GM18861 (cell line): ENCODE results near the gene CEMP1.
"Not testable (repeated sequence)": the region's sequence is repeated elsewhere in the genome, so short reads cannot be mapped to it uniquely, and the experiment has no call there.

Source experiments
- ATAC-seq: cut with Tn5 transposase; IDR thresholded peaks from one replicate; pipeline ENCODE4 v1.9.1; 2021; ENCODE audit not compliant: unreplicated experiment

Gene CEMP1

DNA sequence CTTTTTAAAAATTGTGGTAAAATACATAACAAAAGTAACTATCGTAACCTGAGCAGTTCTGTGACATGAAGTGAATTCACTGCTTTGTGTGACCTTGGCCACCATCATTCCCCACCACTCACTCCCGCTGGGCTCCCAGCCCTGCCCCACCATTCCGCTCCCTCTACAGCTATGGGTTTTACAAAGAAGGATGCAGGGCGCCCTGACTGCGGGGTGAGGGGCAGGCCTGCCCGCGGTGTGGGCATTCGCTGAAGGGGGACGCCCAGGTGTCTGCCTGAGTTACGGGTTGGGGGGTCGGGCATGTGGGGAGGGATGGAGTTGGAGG, at the start of gene CEMP1:
Gene CEMP1 (minus strand): TSS at position 38 of the 325 bp plus-strand sequence. CDS start 335 bp downstream, outside the sequence.
- no peak for ATAC-seq

- ATAC-seq: not testable (repeated sequence)
Observed at GRCh38 chr16:2580818-2581217, 49.6 kb upstream of the CEMP1 start.

DNA sequence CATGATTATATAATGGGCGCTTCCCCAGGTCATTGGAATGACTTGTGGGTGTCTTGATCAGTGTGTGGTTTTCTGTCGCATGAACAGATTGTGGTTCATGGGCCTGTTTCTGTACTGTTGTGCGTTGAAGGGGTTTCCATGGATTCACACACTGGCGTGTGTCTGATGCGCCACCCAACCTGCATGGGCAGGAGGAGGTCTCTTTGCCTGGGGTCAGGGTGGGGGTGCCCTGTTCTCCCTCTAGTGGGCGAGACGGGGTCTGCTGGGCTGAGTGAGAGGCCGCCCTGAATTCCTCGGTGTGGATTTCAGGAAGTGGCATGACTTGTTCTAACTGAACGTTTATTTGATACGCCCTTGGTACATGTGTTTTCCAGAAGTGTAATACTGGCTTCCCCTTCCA, 48.9 kb upstream of the CEMP1 start:
- ATAC-seq: not testable (repeated sequence)

GRCh38 chr16:2578905-2579304, 47.7 kb upstream of the CEMP1 start:
- ATAC-seq: not testable (repeated sequence)

DNA sequence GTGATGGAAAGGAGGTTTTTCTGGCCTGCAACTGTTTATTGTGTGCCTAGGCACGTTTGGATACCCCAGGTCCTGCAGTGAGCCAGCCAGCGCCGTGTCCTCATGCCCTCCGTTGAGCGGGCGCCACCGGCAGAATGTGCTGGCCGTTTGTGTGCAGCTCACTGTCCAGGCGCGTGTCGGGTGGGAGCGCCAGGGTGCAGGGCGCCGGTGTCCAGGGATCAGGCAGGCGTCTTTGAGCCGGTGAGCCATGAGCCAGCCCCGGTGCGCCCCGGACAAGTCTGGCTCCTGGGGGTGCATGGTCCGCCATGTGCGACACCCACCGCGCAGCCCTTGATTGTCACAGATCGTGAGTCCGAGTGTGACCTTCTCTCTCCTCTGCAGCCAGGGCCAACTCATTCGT, 45.8 kb upstream of the CEMP1 start:
- ATAC-seq: not testable (repeated sequence)

GRCh38 chr16:2575839-2576238, 44.6 kb upstream of the CEMP1 start:
- not testable (repeated sequence) for ATAC-seq

DNA sequence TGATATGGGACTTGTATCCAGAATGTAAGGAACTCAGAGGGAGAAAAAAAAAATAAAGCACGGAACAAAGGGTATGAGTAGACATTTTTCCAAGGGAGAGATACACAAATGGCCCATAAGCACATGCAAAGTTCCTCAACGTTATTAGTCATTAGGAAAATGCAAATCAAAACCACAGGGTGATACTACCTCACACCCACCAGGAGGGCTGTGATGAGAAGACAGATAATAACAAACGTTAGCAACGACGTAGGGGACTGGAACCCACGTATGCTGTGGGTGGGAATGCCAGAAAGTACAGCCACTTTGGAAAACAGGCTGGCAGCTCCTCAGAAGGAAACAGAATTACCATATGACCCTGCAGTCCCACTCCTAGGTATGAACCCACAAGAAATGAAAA, 41.5 kb upstream of the CEMP1 start:
- ATAC-seq: not testable (repeated sequence)

DNA sequence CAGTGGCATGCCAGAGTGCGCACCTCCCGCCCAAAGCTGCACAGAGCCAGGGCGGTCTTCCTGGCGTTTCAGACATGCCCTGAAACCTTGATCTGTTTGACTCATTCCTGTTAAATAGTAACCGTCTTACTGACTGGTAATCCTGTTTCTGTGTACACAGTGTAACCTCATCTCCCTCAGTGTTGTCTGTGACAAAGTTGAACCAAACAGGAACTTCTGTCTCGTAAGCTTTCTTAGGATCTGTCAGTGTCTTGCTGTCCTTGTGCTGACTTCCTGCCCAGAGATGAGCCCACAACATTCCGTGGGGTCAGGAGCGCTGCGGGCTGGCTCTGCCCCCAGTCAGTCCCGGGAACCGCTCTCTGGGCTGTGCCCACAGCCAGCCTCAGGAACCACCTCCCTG, 37.4 kb upstream of the CEMP1 start:
- ATAC-seq: not testable (repeated sequence)

DNA sequence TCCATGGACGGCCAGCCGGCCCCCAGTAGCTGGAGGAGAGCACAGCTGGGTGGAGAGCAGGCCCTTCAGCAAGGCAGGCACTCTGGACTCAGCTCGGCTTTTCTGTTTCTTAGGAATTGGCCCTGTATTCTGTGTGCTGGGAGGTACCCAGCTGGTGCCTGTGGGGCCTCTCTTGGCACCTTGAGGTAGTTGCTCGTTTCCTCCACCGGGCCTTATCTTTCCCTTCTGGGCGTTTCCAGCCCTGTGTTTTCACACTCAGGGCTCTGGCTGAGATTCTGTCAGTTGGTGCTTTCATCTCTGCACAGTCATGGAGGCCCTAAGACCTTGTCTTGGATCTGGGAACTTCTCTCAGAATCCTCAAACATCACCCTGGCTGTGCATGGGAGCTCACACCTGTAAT, 36.3 kb upstream of the CEMP1 start:
- not testable (repeated sequence) for ATAC-seq

- peak; percentile 70 for ATAC-seq
Observed at GRCh38 chr16:2560798-2561133, 29.6 kb upstream of the CEMP1 start.

GRCh38 chr16:2560131-2560797, 29.1 kb upstream of the CEMP1 start:
- peak; percentile 46 for ATAC-seq

GRCh38 chr16:2557150-2557549, 25.9 kb upstream of the CEMP1 start:
- ATAC-seq: not testable (repeated sequence)

- ATAC-seq: not testable (repeated sequence)
Observed at GRCh38 chr16:2554709-2555425, 23.7 kb upstream of the CEMP1 start.

- not testable (repeated sequence) for ATAC-seq
Observed at GRCh38 chr16:2551420-2551889, 20.2 kb upstream of the CEMP1 start.

- ATAC-seq: not testable (repeated sequence)
Observed at GRCh38 chr16:2550283-2550878, 19.2 kb upstream of the CEMP1 start.

GRCh38 chr16:2543771-2544170, 12.6 kb upstream of the CEMP1 start:
- ATAC-seq: not testable (repeated sequence)

DNA sequence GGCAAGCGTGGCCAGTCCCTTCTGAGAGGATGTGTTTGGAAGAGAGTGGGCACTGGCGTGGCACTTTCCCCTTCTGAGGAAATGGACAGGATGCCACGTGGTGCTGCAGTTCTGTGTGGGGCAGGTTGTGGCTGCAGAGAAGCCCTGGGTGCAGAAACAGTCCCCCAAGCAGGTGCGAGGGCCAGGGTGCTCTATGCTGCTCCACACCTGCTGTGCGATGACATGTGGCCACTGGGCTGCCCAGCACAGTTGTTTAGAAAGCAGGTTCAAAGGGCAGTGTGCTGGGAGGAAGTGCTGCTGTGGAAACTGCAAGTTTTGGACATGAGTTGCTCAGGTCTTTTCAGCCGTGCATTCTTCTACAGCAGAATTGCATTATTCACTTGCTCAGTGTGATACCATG, 10.2 kb upstream of the CEMP1 start:
- ATAC-seq: not testable (repeated sequence)

- ATAC-seq: not testable (repeated sequence)
Observed at GRCh38 chr16:2540912-2541311, 9.7 kb upstream of the CEMP1 start.

- ATAC-seq: not testable (repeated sequence)
Observed at GRCh38 chr16:2539845-2540458, 8.7 kb upstream of the CEMP1 start.

- ATAC-seq: not testable (repeated sequence)
Observed at GRCh38 chr16:2539192-2539844, 8.1 kb upstream of the CEMP1 start.
